Bone marrow (tissue), 2 donors: ENCODE results near the gene SKIDA1.

ENCODE experiments used
- DNase-seq, 2 donors: peaks; one replicate each; lab custom pipeline; 2025; lab: John Stamatoyannopoulos, UW

Gene SKIDA1

GRCh38 chr10:21482821-21483220, 42.7 kb downstream of the SKIDA1 start:
- no peak for DNase-seq

GRCh38 chr10:21481407-21481806, 44.1 kb downstream of the SKIDA1 start:
- DNase-seq, result no peak

GRCh38 chr10:21479570-21480315, 45.7 kb downstream of the SKIDA1 start:
- no peak for DNase-seq

GRCh38 chr10:21475393-21475792, 50.1 kb downstream of the SKIDA1 start:
- no peak for DNase-seq

GRCh38 chr10:21473541-21473940, 51.9 kb downstream of the SKIDA1 start:
- no peak for DNase-seq

- DNase-seq, result no peak
These were observed 52.3 kb downstream of the SKIDA1 start for GRCh38 chr10:21473135-21473534.

GRCh38 chr10:21468086-21468485, 57.4 kb downstream of the SKIDA1 start:
- DNase-seq, result no peak

GRCh38 chr10:21467633-21468032, 57.8 kb downstream of the SKIDA1 start:
- DNase-seq, result no peak

- DNase-seq, result no peak
These were observed 61.3 kb downstream of the SKIDA1 start for GRCh38 chr10:21464134-21464533.
